ENCODE data around the gene PRG3.
"Not testable (repeated sequence)": the region's sequence is repeated elsewhere in the genome, so short reads cannot be mapped to it uniquely, and the experiment has no call there.

PRG3 gene

GRCh38 chr11:57361420-57361819 is 19.5 kb downstream of the PRG3 start:
- in situ Hi-C loops (cut with MboI; ENCODE audit: low sequenced_read_pairs): not testable (repeated sequence)

GRCh38 chr11:57360991-57361390 is 20.0 kb downstream of the PRG3 start:
- in situ Hi-C loops (cut with MboI; ENCODE audit: low sequenced_read_pairs): no loop called here

- in situ Hi-C loops (cut with MboI; ENCODE audit: low sequenced_read_pairs): no loop called here
Observed at GRCh38 chr11:57359896-57360690, 20.9 kb downstream of the PRG3 start.

- in situ Hi-C loops (cut with MboI; ENCODE audit: low sequenced_read_pairs): no loop called here
Observed at GRCh38 chr11:57359396-57359795, 21.6 kb downstream of the PRG3 start.

GRCh38 chr11:57358991-57359390 is 22.0 kb downstream of the PRG3 start:
- in situ Hi-C loops (cut with MboI; ENCODE audit: low sequenced_read_pairs): no loop called here

GRCh38 chr11:57358543-57358961 is 22.4 kb downstream of the PRG3 start:
- in situ Hi-C loops (cut with MboI; ENCODE audit: low sequenced_read_pairs): no loop called here

- in situ Hi-C loops (cut with MboI; ENCODE audit: low sequenced_read_pairs): no loop called here
Observed at GRCh38 chr11:57357856-57358255, 23.1 kb downstream of the PRG3 start.

- in situ Hi-C loops (cut with MboI; ENCODE audit: low sequenced_read_pairs): no loop called here
Observed at GRCh38 chr11:57357310-57357709, 23.6 kb downstream of the PRG3 start.

- in situ Hi-C loops (cut with MboI; ENCODE audit: low sequenced_read_pairs): no loop called here
Observed at GRCh38 chr11:57356268-57356667, 24.7 kb downstream of the PRG3 start.

- in situ Hi-C loops (cut with MboI; ENCODE audit: low sequenced_read_pairs): no loop called here
Observed at GRCh38 chr11:57354699-57355098, 26.3 kb downstream of the PRG3 start.

GRCh38 chr11:57353852-57354251 is 27.1 kb downstream of the PRG3 start:
- in situ Hi-C loops (cut with MboI; ENCODE audit: low sequenced_read_pairs): no loop called here

GRCh38 chr11:57353446-57353845 is 27.5 kb downstream of the PRG3 start:
- in situ Hi-C loops (cut with MboI; ENCODE audit: low sequenced_read_pairs): no loop called here

GRCh38 chr11:57353036-57353435 is 27.9 kb downstream of the PRG3 start:
- in situ Hi-C loops (cut with MboI; ENCODE audit: low sequenced_read_pairs): no loop called here

GRCh38 chr11:57349491-57350274 is 31.3 kb downstream of the PRG3 start:
- in situ Hi-C loops (cut with MboI; ENCODE audit: low sequenced_read_pairs): loop anchor here (10.0 kb wide), 1 partner anchor 295 kb away; the partner anchor contains the start of gene YPEL4

GRCh38 chr11:57348636-57349313 is 32.2 kb downstream of the PRG3 start:
- in situ Hi-C loops (cut with MboI; ENCODE audit: low sequenced_read_pairs): loop anchor here (10.0 kb wide), 1 partner anchor 296 kb away; the partner anchor contains the start of gene YPEL4

- in situ Hi-C loops (cut with MboI; ENCODE audit: low sequenced_read_pairs): loop anchor here (10.0 kb wide), 1 partner anchor 297 kb away; the partner anchor contains the start of gene YPEL4
Observed at GRCh38 chr11:57348052-57348451, 32.9 kb downstream of the PRG3 start.

- in situ Hi-C loops (cut with MboI; ENCODE audit: low sequenced_read_pairs): loop anchor here (10.0 kb wide), 1 partner anchor 297 kb away; the partner anchor contains the start of gene YPEL4
Observed at GRCh38 chr11:57347336-57347735, 33.6 kb downstream of the PRG3 start.

GRCh38 chr11:57345555-57346211 is 35.3 kb downstream of the PRG3 start:
- in situ Hi-C loops (cut with MboI; ENCODE audit: low sequenced_read_pairs): loop anchor here (10.0 kb wide), 1 partner anchor 299 kb away; the partner anchor contains the start of gene YPEL4

- in situ Hi-C loops (cut with MboI; ENCODE audit: low sequenced_read_pairs): loop anchor here (10.0 kb wide), 1 partner anchor 300 kb away; the partner anchor contains the start of gene YPEL4
Observed at GRCh38 chr11:57344826-57345225, 36.1 kb downstream of the PRG3 start.

GRCh38 chr11:57343825-57344224 is 37.1 kb downstream of the PRG3 start:
- in situ Hi-C loops (cut with MboI; ENCODE audit: low sequenced_read_pairs): loop anchor here (10.0 kb wide), 1 partner anchor 301 kb away; the partner anchor contains the start of gene YPEL4
